DMS53 treated with DMSO at 0.1 percent for 48 hours (cell line): ENCODE results near the gene VPS13D.

ENCODE experiments used
- DNase-seq: peaks from one replicate; lab custom pipeline; 2025; ENCODE audit not compliant: unreplicated experiment; lab: John Stamatoyannopoulos, UW

The VPS13D gene

DNA sequence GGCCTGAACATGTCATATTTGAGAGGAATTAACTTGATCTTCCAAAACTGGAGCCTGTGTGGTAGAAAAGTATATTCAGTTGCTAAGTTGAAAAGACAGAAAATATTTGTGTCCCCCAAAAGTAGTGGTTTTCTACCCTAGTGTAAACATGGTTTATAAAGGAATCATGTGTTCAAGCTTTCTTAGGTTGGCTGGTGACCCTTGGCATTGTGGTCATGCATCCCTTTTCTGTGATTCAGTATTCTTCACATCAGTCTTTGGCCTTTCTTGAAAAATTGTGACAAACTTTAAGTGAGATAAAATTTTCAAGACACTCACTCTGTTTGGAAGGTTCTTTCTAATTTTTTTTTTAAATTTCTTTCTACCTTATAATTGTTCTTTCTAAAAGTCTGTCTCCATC, 195.0 kb downstream of the VPS13D start:
- DNase-seq = no peak

DNA sequence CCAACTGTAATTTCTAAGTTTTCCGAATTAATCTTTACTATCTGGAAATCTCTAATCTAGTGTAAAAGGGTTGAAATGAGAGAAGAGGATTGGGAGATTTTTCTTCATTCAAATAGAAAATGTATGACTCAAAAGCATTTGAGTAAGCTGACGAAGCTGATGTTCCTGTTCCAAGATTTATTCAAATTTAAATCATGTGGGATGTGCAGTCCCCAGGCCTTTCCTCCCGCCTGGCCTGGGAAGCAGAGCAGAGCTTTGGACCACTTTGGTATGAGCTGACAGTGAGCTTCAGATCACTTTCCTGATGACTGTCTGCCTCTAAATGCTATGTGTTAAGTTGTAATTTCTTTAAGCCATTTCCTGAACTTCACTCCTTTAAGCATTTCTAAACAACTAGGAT, 196.2 kb downstream of the VPS13D start:
- DNase-seq = no peak

GRCh38 chr1:12428334-12428733, 198.5 kb downstream of the VPS13D start:
- DNase-seq = no peak

DNA sequence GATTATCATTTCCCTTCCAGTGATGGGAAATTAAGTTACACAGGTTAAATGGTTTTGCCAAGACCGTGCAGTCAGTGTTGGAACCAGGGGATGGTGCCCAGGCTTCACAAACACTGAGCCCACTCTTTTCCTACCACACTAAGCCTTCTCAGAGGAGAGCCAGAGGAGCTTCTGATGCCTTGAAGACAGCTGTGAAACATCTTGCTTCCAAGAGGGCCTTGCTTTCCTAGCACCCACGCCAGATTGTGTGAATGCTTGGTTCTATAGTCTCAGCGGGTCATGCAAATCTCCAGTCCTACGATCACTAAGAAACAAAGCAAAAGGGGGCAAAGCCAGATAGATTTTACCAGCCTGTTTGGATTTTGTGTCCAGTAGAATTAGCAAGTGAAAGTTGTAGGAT, 200.7 kb downstream of the VPS13D start:
- DNase-seq = no peak

GRCh38 chr1:12432897-12433296, 203.1 kb downstream of the VPS13D start:
- no peak for DNase-seq

DNA sequence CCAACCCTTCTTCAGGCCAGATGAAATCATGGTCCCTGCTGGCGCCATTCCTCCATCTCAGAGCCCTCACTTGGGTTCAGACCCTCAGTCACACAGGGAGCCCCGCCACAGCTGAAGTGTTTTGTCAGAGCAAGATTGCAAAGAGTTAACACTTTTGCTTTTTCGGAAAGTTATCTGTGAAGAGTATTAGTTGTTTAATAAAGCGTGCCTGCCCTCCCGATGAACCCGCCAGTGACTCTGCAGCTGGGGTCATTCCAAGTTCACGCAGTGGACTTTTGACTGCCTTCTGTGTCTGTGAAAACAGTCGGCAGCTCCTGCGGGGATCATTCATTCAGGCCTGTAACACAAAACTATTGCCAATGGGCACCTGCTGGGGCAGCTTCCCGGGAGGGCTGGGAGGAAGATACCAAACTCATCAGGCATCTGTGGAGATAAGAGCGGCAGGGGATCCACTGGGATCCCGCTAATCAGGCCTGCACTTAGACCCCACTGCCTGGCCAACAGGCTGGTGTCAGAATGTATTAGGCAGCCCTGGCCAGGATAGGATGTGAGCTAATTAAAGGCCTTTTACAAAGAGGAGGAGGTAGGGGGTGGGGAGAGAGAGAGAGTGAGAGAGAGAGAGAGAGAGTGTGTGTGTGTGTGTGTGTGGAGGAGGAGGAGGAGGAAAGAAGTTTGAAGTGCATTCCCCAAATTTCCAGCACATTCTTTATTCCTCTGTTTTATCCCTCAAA, 203.7 kb downstream of the VPS13D start:
- DNase-seq = no peak

GRCh38 chr1:12434174-12434573, 204.3 kb downstream of the VPS13D start:
- no peak for DNase-seq

- no peak for DNase-seq
These were observed 204.9 kb downstream of the VPS13D start for GRCh38 chr1:12434686-12435085.

DNA sequence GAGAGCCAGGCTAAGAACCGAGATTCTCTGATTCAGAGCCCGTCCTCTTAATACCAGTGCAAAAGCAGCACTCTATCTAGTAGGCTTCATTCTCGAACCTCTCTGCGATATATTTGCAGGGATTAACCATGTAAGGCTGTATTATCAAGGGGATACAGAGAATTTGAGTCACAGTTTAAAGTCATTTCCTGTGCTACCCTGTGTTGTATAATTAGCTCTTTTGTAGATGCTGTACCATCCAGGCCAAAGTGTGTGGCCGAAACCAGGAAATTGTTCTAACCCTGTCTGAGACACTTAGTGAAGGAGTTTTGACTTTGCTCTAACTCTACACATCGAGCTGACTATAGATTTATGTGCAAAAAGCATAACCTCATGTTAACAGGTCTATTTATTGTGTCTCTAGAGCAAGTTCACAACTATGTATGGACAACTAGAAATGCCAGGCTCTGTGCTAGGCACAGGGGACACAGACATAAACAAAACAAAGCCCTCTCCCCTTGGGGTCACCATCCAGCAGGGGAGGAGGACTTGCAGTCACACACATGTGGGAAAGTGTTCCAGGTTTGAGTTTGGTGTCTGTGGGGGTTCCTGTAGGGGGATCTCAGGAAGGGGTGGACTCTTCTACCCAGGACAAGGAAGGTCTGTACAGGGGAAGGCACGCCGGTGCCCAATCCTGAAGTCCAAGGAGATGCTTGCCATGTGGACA, 206.0 kb downstream of the VPS13D start:
- no peak for DNase-seq

GRCh38 chr1:12436345-12436658, 206.5 kb downstream of the VPS13D start:
- DNase-seq = no peak

GRCh38 chr1:12436817-12437599, 207.2 kb downstream of the VPS13D start:
- DNase-seq = no peak

- DNase-seq = no peak
These were observed 207.8 kb downstream of the VPS13D start for GRCh38 chr1:12437629-12438028.

- no peak for DNase-seq
These were observed 208.6 kb downstream of the VPS13D start for GRCh38 chr1:12438349-12438924.

GRCh38 chr1:12439073-12439472, 209.2 kb downstream of the VPS13D start:
- no peak for DNase-seq

DNA sequence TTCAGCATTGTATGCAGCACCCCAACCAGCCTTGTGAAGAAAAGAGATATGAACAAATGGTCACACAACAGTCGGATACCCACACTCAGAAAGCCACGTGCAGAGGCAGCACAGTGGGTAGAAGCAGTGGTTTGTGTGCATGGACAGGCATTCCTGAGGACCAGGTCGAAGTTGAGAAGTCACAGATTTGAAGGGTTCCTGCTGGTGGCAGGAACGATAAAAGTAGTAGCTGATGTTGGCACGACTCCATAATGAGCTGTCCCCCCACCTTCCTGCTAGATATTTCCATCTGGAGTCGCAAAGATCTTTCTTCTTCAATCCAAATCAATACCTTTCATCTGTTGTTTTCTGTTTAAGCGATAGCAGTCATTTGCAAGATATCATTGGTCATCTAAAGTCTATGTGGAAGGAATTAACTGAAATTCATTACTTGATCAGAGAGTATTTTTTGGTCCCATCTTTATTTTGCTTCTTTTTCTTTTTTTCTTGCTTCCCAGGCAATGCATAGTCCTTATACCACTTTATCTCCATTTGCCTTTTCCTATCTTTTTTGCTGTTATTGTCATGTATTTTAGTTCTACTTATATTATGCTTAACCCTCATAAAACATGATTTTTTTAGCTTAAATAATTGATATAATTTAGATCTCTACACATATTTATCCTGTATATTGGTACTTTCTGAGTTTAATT, 211.7 kb downstream of the VPS13D start:
- no peak for DNase-seq

- DNase-seq = no peak
These were observed 212.4 kb downstream of the VPS13D start for GRCh38 chr1:12442217-12442616.

- DNase-seq = no peak
These were observed 213.3 kb downstream of the VPS13D start for GRCh38 chr1:12443151-12443550.

DNA sequence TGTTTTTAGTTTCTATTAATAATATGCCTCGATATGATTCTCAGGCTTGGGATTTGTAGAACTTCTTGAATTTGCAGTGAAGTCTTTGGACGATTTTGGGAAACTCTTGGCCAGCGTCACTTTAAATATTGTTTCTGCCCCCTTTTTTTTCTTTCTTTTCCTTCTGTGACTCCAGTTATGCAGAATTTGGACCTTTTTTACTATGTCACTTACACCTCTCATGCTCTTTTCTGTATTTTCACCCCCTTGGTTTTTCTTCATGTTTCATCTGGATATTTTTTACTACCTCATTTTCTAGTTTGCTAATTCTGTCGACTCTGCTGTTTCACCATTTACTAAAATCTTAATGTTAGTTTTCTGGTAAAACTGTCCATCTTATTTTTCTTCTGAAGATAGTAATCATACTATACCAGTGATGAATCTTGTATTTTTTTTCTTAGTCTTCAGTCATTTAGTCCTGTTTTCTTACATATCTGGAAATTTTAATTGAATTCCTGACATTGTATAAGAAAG, 214.6 kb downstream of the VPS13D start:
- DNase-seq = no peak

DNA sequence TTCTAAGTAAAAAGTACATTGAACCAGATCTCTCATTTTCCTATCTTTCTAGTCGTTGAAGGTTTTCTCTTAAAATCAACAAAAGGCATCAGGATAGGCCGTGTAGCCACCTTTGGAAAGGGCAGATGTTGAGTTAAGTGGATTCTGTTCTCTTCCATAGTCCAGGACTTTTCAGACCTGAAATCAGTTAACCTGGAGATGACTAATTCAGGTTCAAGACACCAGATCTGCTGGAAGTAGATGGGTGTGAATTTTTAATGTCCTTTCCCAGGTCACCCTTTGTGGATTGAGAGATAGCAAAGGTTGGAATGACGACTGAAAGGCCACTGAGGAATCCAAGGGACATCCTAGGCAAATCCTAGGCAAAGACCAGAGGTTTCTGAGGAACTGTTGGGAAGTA, 215.4 kb downstream of the VPS13D start:
- DNase-seq = no peak

- DNase-seq = no peak
These were observed 216.8 kb downstream of the VPS13D start for GRCh38 chr1:12446593-12446992.

DNA sequence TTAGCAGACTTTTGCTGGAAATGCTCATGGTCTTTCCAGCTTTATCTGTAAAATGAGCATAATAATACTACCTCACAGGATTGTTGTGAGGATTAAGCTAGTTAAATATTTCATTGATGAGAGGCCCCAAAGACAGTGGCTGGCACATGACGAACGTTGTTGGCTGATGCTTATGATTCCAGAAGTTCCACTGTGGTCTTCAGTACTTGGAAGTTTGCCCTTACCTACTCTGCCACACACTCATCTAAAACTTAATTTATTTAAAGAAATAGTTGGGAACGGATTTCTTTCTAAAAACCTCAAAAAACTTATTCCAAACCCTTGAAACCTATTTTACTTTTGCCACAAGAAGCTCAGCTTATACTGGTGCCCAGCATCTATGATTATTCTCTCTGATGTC, 217.5 kb downstream of the VPS13D start:
- no peak for DNase-seq
